Tibial artery (tissue), 4 donors: ENCODE data around the gene EWSR1.

ENCODE experiments used
- DNase-seq, 2 donors: peaks; one replicate each; pipeline ENCODE4 v3.0.0-alpha.2; 2019
- H3K27ac ChIP-seq, 2 donors: fragments of 200-600 bp; sonication (generic) in 1 of 2; 1 replicate in 1 of 2; 2 replicates in 1 of 2; pipeline ENCODE4 v1.5.1; 2018 to 2019; ENCODE audit warnings: mild to moderate bottlenecking in 1 of 2
- H3K27me3 ChIP-seq, 2 donors: fragments of 200-600 bp; sonication (generic) in 1 of 2; one replicate each; pipeline versions ENCODE4 v1.5.1 to v1.6.0; 2016 to 2019
- H3K36me3 ChIP-seq, 3 donors: fragments of 200-600 bp; sonication (generic) in 2 of 3; one replicate each; pipeline ENCODE4 v1.5.1; 2016 to 2019; ENCODE audit warnings: mild to moderate bottlenecking in 2 of 3
- H3K4me1 ChIP-seq, 4 donors: fragments of 200-600 bp; sonication (generic) in 2 of 4; 1 replicate in 3 of 4; 2 replicates in 1 of 4; pipeline ENCODE4 v1.5.1; 2016 to 2019
- H3K4me3 ChIP-seq, 2 donors: fragments of 200-600 bp; sonication (generic) in 1 of 2; 1 replicate in 1 of 2; 2 replicates in 1 of 2; pipeline ENCODE4 v1.5.1; 2018 to 2019; ENCODE audit warnings: mild to moderate bottlenecking in 2 of 2
- H3K9me3 ChIP-seq, 3 donors: fragments of 200-600 bp; sonication (generic) in 1 of 3; one replicate each; pipeline ENCODE4 v1.5.1; 2016 to 2019
- CTCF ChIP-seq, 2 experiments: fragments of 200-600 bp in 1 of 2; fragments of 450-650 bp in 1 of 2; IDR thresholded peaks; one replicate each; pipeline ENCODE4 v1.5.1; 2017 to 2019; ENCODE audit warnings: antibody characterized with exemption in 2 of 2, mild to moderate bottlenecking in 1 of 2, moderate library complexity in 1 of 2
- intact Hi-C: fragments of 100-400 bp; cut with DNase I; formaldehyde crosslinking; loops from one replicate; pipeline ENCODE4 v1.15.0; 2023; ENCODE audit warnings: low total_unique reads

Gene EWSR1

GRCh38 chr22:29325785-29326315 is 57.8 kb downstream of the EWSR1 start:
- Histone ChIP-seq H3K4me3 (no peak overlapping the region), H3K9me3 (no peaks in the 10 kb centered on the region), H3K36me3 (peaks cover 18 to 49% (median 44%) of the 10 kb centered on the region in 3 donors), H3K27me3 (no peaks in the 10 kb centered on the region), H3K27ac (no peak overlapping the region), H3K4me1 (peaks cover 0 to 4% (median 0%) of the 10 kb centered on the region in 4 donors)
- DNase-seq, result no peak
- intact Hi-C loops, result no loop called here
- TF ChIP-seq CTCF (IDR thresholded peaks at IDR 0.05), result no peak

GRCh38 chr22:29326481-29326880 is 58.4 kb downstream of the EWSR1 start:
- intact Hi-C loops, result no loop called here
- Histone ChIP-seq H3K27me3 (no peaks in the 10 kb centered on the region), H3K27ac (no peak overlapping the region), H3K4me1 (peaks cover 0 to 4% (median 0%) of the 10 kb centered on the region in 4 donors), H3K4me3 (no peak overlapping the region), H3K9me3 (no peaks in the 10 kb centered on the region), H3K36me3 (peaks cover 18 to 55% (median 50%) of the 10 kb centered on the region in 3 donors)
- no peak for TF ChIP-seq CTCF (IDR thresholded peaks at IDR 0.05)
- DNase-seq, result no peak

GRCh38 chr22:29327089-29327764 is 59.2 kb downstream of the EWSR1 start:
- Histone ChIP-seq H3K4me1 (peaks cover 0 to 4% (median 0%) of the 10 kb centered on the region in 4 donors), H3K27ac (no peak overlapping the region), H3K4me3 (no peak overlapping the region), H3K27me3 (no peaks in the 10 kb centered on the region), H3K36me3 (peaks cover 18 to 58% (median 53%) of the 10 kb centered on the region in 3 donors), H3K9me3 (no peaks in the 10 kb centered on the region)
- no peak for DNase-seq
- no peak for TF ChIP-seq CTCF (IDR thresholded peaks at IDR 0.05)
- intact Hi-C loops, result no loop called here

- Histone ChIP-seq H3K27me3 (no peaks in the 10 kb centered on the region), H3K4me3 (no peak overlapping the region), H3K9me3 (no peaks in the 10 kb centered on the region), H3K36me3 (peaks cover 18 to 67% (median 56%) of the 10 kb centered on the region in 3 donors), H3K4me1 (peaks cover 0 to 4% (median 0%) of the 10 kb centered on the region in 4 donors), H3K27ac (no peak overlapping the region)
- TF ChIP-seq CTCF (IDR thresholded peaks at IDR 0.05), result no peak
- intact Hi-C loops, result no loop called here
- DNase-seq, result no peak
Measured at GRCh38 chr22:29328055-29328454, 60.0 kb downstream of the EWSR1 start.

- Histone ChIP-seq H3K4me3 (no peak overlapping the region), H3K36me3 (peaks cover 18 to 74% (median 62%) of the 10 kb centered on the region in 3 donors), H3K27me3 (no peaks in the 10 kb centered on the region), H3K9me3 (no peaks in the 10 kb centered on the region), H3K27ac (no peak overlapping the region), H3K4me1 (peaks cover 0 to 4% (median 0%) of the 10 kb centered on the region in 4 donors)
- no peak for DNase-seq
- intact Hi-C loops, result no loop called here
- TF ChIP-seq CTCF (IDR thresholded peaks at IDR 0.05), result no peak
Measured at GRCh38 chr22:29328566-29329500, 60.8 kb downstream of the EWSR1 start.
